Measurements from ENCODE around the gene NEDD4.
A peak's percentile ranks its signal among the peaks of the same experiment; 100 is the strongest.
"Not testable (repeated sequence)": the region's sequence is repeated elsewhere in the genome, so short reads cannot be mapped to it uniquely, and the experiment has no call there.

NEDD4 gene

GRCh38 chr15:55879181-55879580, 114.2 kb downstream of the NEDD4 start:
- FAIRE-seq: no peak

DNA sequence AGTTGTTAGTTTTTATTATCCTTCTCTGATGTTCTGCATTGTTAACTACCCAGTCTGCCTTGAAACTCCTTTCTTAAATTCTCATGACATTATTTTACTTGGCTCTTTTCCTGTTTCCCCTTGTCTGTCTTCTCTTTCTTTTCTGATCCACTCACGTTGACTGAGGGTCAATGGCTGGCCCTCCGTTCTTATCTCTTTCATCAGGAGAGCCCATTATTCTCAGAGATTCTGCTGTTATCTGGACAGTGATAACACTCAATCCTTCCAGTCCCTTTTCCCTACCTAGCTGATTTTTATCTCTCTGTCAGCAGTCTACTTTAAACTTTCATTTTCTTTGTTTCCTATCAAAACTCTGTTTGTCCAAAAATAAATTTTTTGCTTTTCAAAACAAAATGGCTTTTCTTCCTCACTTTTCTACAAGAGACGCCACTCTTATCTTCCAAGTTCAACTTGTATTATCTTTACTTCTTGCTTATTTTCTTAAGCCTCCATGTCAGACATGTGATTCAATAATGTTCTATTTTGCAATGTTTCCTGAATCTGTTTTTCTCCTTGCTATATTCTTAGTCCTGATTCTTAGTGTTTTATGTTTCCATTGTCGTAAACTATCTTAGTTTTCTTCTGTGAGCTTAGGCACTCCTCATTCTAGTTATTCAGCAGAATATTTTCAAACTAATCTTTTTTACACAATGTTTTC, 120.2 kb downstream of the NEDD4 start:
- no peak for FAIRE-seq

- no peak for FAIRE-seq
Measured at GRCh38 chr15:55872471-55872870, 120.9 kb downstream of the NEDD4 start.

GRCh38 chr15:55869660-55870059, 123.8 kb downstream of the NEDD4 start:
- FAIRE-seq: no peak

DNA sequence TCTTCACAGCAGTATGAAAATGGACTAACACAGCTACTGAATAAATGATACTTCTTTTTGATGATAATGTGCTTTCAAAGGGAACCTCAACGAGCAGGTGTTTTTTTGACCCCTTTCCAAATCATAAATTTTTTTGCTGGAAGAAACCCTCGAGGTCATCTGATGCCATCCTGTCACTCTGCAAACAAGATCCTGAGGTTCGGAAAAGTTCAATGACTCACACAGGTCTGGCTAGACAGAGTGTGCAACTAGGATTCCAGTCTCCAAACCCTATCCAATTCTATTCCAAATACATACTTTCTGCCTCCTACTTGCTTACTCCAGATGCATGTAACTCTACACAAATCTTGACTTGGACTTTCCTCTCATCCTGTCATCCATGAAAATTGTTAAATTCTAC, 124.7 kb downstream of the NEDD4 start:
- no peak for FAIRE-seq

GRCh38 chr15:55868291-55868690, 125.1 kb downstream of the NEDD4 start:
- FAIRE-seq: not testable (repeated sequence)

DNA sequence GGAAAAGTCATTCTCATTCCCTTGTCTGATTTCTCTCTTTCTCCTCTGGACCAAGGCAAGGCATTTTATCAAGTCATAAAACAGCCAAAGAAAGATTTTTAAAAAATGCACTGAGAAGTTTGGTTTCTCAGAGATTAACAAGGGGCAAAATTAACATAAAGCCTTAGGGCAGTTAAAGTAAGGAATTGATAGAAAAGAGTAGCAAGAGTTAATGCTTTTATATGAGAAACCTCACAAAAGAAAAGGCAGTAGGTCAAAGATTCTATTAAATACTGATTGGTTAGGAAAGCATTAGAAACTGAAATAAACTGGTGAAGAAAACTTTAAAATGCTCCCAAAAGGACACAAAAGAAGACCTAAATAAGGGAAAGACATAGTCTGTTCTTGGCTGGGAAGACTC, 129.5 kb downstream of the NEDD4 start:
- FAIRE-seq: no peak

DNA sequence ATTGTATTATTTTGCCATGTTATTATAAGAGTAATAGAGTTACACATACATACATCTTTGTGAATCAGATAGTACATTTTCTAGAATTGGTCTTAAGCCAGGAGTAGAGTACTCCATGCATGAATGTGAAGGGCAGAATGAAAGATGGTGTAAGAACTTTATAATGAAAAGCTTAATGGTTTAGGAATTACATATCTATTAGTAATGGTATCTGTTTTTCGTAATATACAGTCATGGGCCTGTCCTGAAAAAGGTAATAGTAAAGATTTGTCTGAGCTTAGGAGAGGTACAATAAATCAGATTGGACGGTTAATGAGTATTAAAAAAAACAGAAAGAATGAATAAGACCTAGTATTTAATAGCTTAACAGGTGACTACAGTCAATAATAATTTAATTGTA, 132.3 kb downstream of the NEDD4 start:
- FAIRE-seq: no peak

DNA sequence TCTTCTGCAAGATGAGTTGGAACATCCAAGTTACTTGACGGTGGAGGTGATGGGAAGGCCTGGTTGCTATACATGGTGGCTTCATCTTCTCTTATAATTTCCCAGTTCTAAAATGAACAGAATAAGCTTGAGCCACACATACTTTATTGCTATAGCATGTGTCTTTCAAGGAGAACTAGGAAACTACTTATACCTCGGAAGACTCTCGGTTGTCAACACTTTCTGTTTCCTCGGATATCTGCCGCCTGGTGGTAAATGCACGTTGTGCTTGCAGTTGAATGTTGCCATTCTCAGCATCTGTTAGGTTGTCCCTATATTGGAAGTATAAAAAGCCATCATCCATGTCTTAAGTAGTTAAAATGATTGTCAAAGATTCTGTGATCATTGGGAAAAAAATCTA, 132.9 kb downstream of the NEDD4 start:
- FAIRE-seq: no peak

- FAIRE-seq: no peak
Measured at GRCh38 chr15:55859681-55860080, 133.7 kb downstream of the NEDD4 start.

GRCh38 chr15:55858661-55859060, 134.8 kb downstream of the NEDD4 start:
- FAIRE-seq: no peak

GRCh38 chr15:55856506-55857164, 136.8 kb downstream of the NEDD4 start:
- FAIRE-seq: no peak

DNA sequence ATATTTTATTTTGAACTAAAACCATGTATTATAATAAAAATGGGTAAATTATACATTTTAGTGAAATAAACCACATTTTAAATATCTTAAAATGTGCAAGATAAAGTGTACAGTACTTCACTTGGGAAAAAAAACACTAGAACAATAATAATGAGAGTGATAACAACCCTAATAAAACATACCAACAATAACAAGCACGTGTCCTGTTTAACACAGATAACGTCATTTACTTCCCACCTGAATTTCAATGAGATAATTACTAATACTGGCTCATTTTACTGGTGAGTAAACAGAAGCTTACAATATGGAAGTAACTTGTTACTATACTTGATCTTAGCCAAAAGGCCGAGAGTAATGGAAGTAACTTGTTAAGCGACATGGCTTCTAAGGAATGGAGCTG, 140.3 kb downstream of the NEDD4 start:
- no peak for FAIRE-seq

DNA sequence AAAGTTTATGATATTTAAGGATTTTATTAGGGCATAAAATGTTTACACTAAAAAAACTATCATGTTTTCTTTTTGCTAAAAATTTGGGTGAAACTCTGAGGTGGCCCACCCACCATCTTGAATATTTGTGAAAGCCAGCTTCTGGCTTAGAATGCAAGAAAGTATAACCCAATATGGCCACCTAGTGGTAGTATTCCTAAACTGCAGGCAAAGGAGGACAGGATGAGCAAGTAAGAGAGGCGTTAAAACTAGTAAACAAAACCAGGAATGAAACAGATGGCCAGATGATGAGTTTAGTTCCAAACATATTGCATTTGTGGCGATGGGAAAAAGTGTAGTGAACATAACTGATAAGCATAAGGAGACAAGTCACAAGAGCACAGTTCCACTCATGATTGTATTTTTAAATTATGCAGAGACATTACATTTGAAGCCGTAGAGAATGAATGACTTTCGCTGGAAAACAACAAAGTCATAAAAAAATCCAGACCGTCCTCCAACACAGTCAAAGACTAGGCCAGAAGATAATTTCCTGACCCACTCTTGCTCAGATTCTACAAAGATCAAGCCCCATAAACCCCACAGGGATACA, 147.2 kb downstream of the NEDD4 start:
- FAIRE-seq: peak; percentile 94

GRCh38 chr15:55842897-55843296, 150.5 kb downstream of the NEDD4 start:
- FAIRE-seq: not testable (repeated sequence)

DNA sequence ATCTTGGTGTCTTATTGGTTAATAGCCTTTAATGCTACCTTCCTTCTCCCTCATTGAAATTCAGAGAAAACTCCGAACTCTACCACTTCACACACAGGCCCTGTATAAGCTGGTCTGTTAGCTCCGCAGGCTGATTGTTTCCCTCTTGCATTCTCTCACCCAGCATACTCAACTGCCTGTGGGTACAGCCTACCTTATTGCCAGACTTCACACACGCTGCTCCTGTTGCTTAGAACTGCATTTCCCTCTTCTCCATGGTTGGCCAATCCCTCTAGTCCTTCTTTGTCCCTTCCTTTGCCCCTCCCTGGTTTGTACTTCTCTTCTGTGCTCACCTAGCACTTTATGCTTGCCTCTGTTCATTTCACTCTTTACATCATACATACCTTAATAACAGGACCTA, 157.5 kb downstream of the NEDD4 start:
- FAIRE-seq: no peak

- FAIRE-seq: no peak
Measured at GRCh38 chr15:55834331-55834730, 159.1 kb downstream of the NEDD4 start.

DNA sequence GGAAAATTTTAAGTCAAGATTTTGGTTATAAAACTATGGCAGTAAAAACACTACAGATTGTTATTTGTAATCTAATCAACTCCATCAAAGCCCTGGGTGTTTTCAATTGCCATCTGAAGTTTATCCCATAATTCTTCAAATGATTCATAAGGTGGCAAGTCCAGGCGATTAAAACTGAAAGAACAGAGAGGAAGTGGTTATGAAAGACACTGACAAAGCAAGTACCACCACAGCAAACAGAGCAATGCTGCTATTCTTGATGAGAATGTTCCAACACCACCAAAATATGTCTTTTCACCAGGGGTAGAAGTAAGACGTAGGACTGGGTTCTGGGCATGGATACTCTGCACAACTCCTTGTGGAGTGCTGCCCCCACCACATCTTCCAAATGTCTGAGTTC, 163.6 kb downstream of the NEDD4 start:
- no peak for FAIRE-seq

DNA sequence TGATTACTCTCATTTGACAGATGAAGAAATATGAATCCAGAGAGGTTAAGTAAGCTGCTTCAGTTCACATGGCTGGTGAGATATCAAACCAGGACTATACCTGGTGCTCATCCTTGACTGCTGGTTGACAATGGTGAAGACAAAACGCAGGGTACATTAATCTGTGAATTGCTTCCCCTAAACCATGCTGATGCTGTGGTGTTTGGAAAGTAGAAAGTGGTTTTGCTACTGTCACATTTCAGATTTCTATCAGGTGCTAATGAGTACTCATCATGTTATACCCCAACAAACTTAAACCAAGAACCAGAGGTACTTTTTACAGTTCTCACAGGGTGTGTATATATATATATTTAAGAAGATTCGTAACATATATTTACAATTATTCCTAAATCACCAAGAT, 165.5 kb downstream of the NEDD4 start:
- no peak for FAIRE-seq

DNA sequence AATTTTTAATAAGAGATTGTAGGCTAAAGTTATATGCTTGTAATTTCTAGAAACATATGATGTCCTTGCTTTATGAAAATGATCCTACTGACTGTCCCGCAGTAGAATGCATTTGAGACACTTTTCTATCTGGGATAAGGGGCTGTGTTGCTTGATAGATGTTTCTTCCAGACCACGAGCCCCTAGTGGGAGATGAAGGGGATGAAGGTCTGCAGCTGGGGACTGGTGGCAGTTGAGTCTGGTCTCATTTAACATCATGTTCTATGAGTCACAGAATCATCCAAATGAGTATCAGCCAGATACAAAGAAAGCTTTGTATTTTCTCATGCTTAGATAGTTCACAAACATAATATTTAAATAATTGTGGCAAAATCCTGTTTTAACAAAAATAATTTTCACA, 166.2 kb downstream of the NEDD4 start:
- no peak for FAIRE-seq

GRCh38 chr15:55824857-55825613, 168.4 kb downstream of the NEDD4 start:
- FAIRE-seq: no peak

DNA sequence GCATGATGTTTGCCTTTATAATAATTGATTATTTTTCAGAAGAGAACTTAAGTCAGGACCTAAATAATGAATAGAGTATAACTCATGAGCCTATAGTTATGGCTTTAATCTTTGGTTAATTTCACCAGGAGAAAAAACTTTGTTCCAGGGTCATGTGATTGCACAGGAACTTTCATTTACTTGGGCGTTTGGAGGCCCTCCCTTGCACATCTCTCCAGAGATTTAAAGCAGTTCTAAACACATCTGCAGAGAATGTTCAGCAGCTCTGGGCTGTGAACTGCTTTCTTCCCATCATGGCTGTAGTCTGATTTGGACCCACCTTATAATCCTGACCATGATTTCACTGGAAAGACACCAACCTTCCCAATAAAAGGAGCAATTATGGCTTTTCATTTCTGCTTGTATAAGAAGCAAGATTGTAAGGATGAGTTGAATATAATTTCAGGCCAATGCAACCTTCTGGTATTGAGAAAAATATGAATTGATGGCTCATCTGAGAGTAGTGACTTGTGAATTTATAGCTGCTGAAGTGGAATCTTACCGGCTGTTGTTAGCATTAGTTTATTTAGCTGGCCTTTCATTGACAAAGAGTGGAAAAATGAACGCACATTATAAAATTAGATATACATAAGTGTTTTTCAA, 169.6 kb downstream of the NEDD4 start:
- FAIRE-seq: no peak

DNA sequence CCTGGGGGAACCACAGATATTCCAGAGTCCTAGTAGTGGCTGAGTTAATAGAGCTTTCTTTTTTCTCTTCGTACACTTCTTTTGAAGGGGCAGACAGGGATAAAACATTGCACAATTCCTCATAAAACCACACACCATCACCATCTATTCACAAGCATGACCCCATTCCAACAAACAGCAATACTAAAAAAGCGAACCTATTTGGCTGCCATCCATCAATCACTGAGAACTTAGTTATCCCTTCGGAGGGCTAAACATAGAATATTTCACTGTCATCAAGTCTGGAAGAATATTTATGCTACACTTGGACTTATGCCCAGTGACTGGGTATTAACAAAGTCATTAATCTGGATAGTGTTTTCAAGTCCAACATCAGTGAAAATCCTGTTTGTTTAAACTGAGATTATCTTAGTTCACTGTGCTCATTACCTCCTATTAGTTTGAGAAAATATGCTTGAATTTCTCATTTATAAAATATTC, 170.2 kb downstream of the NEDD4 start:
- FAIRE-seq: no peak

Data from G401.6 (cell line).